HG03175 (cell line): ENCODE data around the gene FLT4.

Experiments
- ATAC-seq: cut with Tn5 transposase; IDR thresholded peaks from one replicate; pipeline ENCODE4 v1.9.1; 2021; ENCODE audit warnings: mild to moderate bottlenecking, moderate library complexity; ENCODE audit not compliant: unreplicated experiment

The FLT4 gene

GRCh38 chr5:180608572-180609310 lies 40.7 kb downstream of the FLT4 start:
- ATAC-seq: no peak

GRCh38 chr5:180607861-180608571 lies 41.4 kb downstream of the FLT4 start:
- no peak for ATAC-seq

GRCh38 chr5:180606215-180606785 lies 43.1 kb downstream of the FLT4 start:
- no peak for ATAC-seq

GRCh38 chr5:180605554-180606214 lies 43.7 kb downstream of the FLT4 start:
- peak; percentile 74 for ATAC-seq

- no peak for ATAC-seq
These were observed 45.1 kb downstream of the FLT4 start for GRCh38 chr5:180604271-180604670.

- no peak for ATAC-seq
These were observed 46.3 kb downstream of the FLT4 start for GRCh38 chr5:180603076-180603594.

- no peak for ATAC-seq
These were observed 46.8 kb downstream of the FLT4 start for GRCh38 chr5:180602481-180603075.

GRCh38 chr5:180601591-180602480 lies 47.6 kb downstream of the FLT4 start:
- no peak for ATAC-seq

- ATAC-seq: no peak
These were observed 48.8 kb downstream of the FLT4 start for GRCh38 chr5:180600554-180601041.

GRCh38 chr5:180599981-180600553 lies 49.3 kb downstream of the FLT4 start:
- no peak for ATAC-seq

- no peak for ATAC-seq
These were observed 49.8 kb downstream of the FLT4 start for GRCh38 chr5:180599590-180599914.

GRCh38 chr5:180598797-180599589 lies 50.4 kb downstream of the FLT4 start:
- ATAC-seq: no peak

- no peak for ATAC-seq
These were observed 51.1 kb downstream of the FLT4 start for GRCh38 chr5:180598316-180598701.

- no peak for ATAC-seq
These were observed 52.6 kb downstream of the FLT4 start for GRCh38 chr5:180596668-180597231.

GRCh38 chr5:180596115-180596667 lies 53.2 kb downstream of the FLT4 start:
- ATAC-seq: no peak

- ATAC-seq: no peak
These were observed 53.9 kb downstream of the FLT4 start for GRCh38 chr5:180595381-180596114.

- no peak for ATAC-seq
These were observed 54.4 kb downstream of the FLT4 start for GRCh38 chr5:180595046-180595379.
